PFSK-1 (cell line): ENCODE results near the gene POU2F1.

Experiments used
- FOXP2 ChIP-seq: optimal IDR thresholded peaks from 2 replicates; pipeline ENCODE3; 2011; ENCODE audit warnings: borderline replicate concordance, control low read depth, inconsistent platforms; ENCODE audit not compliant: insufficient read depth; ENCODE audit errors: extremely low read length, extremely low read depth
- POLR2AphosphoS5 ChIP-seq: IDR thresholded peaks from 2 replicates; pipeline ENCODE4 v1.6.1; 2012; ENCODE audit warnings: low read depth, mild to moderate bottlenecking, control low read depth, low read length, moderate library complexity
- SIN3A ChIP-seq: IDR thresholded peaks from 2 replicates; pipeline ENCODE4 v1.6.1; 2012; ENCODE audit warnings: mild to moderate bottlenecking, low read length, moderate library complexity, borderline replicate concordance; ENCODE audit not compliant: insufficient read depth
- TAF1 ChIP-seq: IDR thresholded peaks from 2 replicates; pipeline ENCODE4 v1.6.1; 2012; ENCODE audit warnings: low read length, control low read depth, borderline replicate concordance; ENCODE audit not compliant: insufficient read depth
- TF ChIP-seq, protein P1 (sequence below), 2 experiments: IDR thresholded peaks; 2 replicates each; pipeline versions ENCODE4 v1.6.1 to v1.8.0; 2011 to 2012; ENCODE audit warnings: low read depth in 2 of 2, low read length in 2 of 2, control low read depth in 1 of 2, inconsistent platforms in 1 of 2, mild to moderate bottlenecking in 1 of 2, moderate library complexity in 1 of 2; ENCODE audit not compliant: insufficient read depth in 1 of 2

DNA sequence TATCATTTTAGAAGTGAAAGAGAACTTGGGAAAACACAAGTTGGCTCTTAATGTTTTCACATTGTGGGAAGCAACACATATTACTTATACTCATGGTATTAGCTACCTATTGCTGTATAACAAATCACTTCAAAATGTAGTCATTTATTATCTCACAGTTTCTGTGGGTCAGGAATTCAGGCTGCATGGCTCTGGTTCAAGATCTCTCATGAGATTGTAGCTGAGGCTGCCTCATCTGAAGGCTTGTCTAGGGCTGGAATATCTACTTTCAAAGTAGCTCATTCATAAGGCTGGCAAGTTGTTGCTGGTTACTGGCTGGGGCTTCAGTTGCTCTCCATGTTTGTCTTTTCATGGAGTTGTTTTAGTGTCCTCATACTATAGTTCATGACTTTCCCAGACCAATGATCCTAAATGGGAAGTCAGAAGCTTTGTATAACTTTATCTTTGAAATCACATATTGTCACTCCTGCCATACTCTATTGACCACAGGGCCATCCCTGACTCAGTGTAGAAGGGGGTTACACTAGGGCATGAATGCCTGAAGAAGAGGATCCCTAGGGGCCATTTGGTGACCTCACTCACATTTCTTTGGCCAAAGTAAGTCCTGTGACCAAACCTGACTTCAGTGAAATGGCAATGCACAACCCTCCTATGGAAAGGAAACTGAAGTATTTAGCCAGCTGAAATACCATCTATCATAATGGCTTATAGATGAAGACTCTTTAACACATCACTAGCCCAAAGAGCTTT lies 37.9 kb upstream of the POU2F1 start:
- no peak for TF ChIP-seq TAF1
- no peak for TF ChIP-seq POLR2AphosphoS5
- TF ChIP-seq SIN3A, result no peak
- no peak for TF ChIP-seq FOXP2
- TF ChIP-seq, protein P1, sequence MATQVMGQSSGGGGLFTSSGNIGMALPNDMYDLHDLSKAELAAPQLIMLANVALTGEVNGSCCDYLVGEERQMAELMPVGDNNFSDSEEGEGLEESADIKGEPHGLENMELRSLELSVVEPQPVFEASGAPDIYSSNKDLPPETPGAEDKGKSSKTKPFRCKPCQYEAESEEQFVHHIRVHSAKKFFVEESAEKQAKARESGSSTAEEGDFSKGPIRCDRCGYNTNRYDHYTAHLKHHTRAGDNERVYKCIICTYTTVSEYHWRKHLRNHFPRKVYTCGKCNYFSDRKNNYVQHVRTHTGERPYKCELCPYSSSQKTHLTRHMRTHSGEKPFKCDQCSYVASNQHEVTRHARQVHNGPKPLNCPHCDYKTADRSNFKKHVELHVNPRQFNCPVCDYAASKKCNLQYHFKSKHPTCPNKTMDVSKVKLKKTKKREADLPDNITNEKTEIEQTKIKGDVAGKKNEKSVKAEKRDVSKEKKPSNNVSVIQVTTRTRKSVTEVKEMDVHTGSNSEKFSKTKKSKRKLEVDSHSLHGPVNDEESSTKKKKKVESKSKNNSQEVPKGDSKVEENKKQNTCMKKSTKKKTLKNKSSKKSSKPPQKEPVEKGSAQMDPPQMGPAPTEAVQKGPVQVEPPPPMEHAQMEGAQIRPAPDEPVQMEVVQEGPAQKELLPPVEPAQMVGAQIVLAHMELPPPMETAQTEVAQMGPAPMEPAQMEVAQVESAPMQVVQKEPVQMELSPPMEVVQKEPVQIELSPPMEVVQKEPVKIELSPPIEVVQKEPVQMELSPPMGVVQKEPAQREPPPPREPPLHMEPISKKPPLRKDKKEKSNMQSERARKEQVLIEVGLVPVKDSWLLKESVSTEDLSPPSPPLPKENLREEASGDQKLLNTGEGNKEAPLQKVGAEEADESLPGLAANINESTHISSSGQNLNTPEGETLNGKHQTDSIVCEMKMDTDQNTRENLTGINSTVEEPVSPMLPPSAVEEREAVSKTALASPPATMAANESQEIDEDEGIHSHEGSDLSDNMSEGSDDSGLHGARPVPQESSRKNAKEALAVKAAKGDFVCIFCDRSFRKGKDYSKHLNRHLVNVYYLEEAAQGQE (IDR thresholded peaks at IDR 0.05; ENCODE audit: insufficient read depth in 1 of 2, low read depth in 2 of 2, low read length in 2 of 2), result no peak
